Measurements from ENCODE around the gene AFAP1L2.

Gene AFAP1L2

GRCh38 chr10:114402233-114402632 lies 2.1 kb downstream of the AFAP1L2 start:
- no peak overlapping the region for H3K4me3 ChIP-seq (ENCODE audit: low read depth, low read length)
- no peak for TF ChIP-seq CTCF (IDR thresholded peaks at IDR 0.05; ENCODE audit: control insufficient read depth, extremely low read depth, insufficient read depth)
- no peak for DNase-seq (ENCODE audit: low read depth)

GRCh38 chr10:114401195-114401791 lies 3.0 kb downstream of the AFAP1L2 start:
- TF ChIP-seq CTCF (IDR thresholded peaks at IDR 0.05; ENCODE audit: control insufficient read depth, extremely low read depth, insufficient read depth): no peak

GRCh38 chr10:114400091-114400490 lies 4.2 kb downstream of the AFAP1L2 start:
- no peak overlapping the region for H3K4me3 ChIP-seq (ENCODE audit: low read depth, low read length)
- DNase-seq (ENCODE audit: low read depth): no peak
- TF ChIP-seq CTCF (IDR thresholded peaks at IDR 0.05; ENCODE audit: control insufficient read depth, extremely low read depth, insufficient read depth): no peak

More at GRCh38 chr10:114401195-114401791, 3.0 kb downstream of the AFAP1L2 start:
- no peak for DNase-seq (ENCODE audit: low read depth)
- no peak overlapping the region for H3K4me3 ChIP-seq (ENCODE audit: low read depth, low read length)

- no peak for TF ChIP-seq CTCF (IDR thresholded peaks at IDR 0.05; ENCODE audit: control insufficient read depth, extremely low read depth, insufficient read depth)
- H3K4me3 ChIP-seq (ENCODE audit: low read depth, low read length): no peak overlapping the region
- DNase-seq (ENCODE audit: low read depth): no peak
These were observed 4.7 kb downstream of the AFAP1L2 start for GRCh38 chr10:114399576-114399975.

- DNase-seq (ENCODE audit: low read depth): no peak
- no peak overlapping the region for H3K4me3 ChIP-seq (ENCODE audit: low read depth, low read length)
- TF ChIP-seq CTCF (IDR thresholded peaks at IDR 0.05; ENCODE audit: control insufficient read depth, extremely low read depth, insufficient read depth): no peak
These were observed 5.5 kb downstream of the AFAP1L2 start for GRCh38 chr10:114398587-114399331.

- no peak for TF ChIP-seq CTCF (IDR thresholded peaks at IDR 0.05; ENCODE audit: control insufficient read depth, extremely low read depth, insufficient read depth)
- DNase-seq (ENCODE audit: low read depth): no peak
- no peak overlapping the region for H3K4me3 ChIP-seq (ENCODE audit: low read depth, low read length)
These were observed 6.6 kb downstream of the AFAP1L2 start for GRCh38 chr10:114397651-114398145.
